Measurements from ENCODE around the gene POFUT1. TPM values are rescaled to one million over a fixed set of nuclear protein-coding genes. Genes with fewer than 3 reads are reported as not detected.

Gene POFUT1
- total and polyA plus RNA-seq, 9 of the 15 experiments (the other 6 are each of a cell fraction or from before 2014, with no cell fraction given) = 3.5 to 44.7 (median 23.5) TPM

- TF ChIP-seq KAT2B (IDR thresholded peaks at IDR 0.05; ENCODE audit: low read depth, low read length) = no peak
- TF ChIP-seq SAP30 (IDR thresholded peaks at IDR 0.05; ENCODE audit: borderline replicate concordance, insufficient read depth, low read depth, low read length, poor library complexity, severe bottlenecking) = no peak
- peak; percentile 46; the same call in 1 of the 2 replicates for TF ChIP-seq HEY1 (CRISPR knock-in tag; IDR thresholded peaks at IDR 0.05; ENCODE audit: borderline replicate concordance)
- TF ChIP-seq NFE2 (IDR thresholded peaks at IDR 0.05; ENCODE audit: low read depth) = peak; percentile 64
- no peak for TF ChIP-seq E2F4 (CRISPR knock-in tag; IDR thresholded peaks at IDR 0.05; ENCODE audit: low read depth)
- TF ChIP-seq MGA (IDR thresholded peaks at IDR 0.05) = no peak
- TF ChIP-seq TCF7L2 (IDR thresholded peaks at IDR 0.05; ENCODE audit: low read depth, low read length) = no peak
- TF ChIP-seq NBN (IDR thresholded peaks at IDR 0.05; ENCODE audit: low read depth) = peak; percentile 91; the same call in 1 of the 2 replicates
- no peak for TF ChIP-seq CHCHD3 (CRISPR knock-in tag; IDR thresholded peaks at IDR 0.05)
- peak; percentile 72; the same call in 1 of the 2 replicates for TF ChIP-seq SMAD3 (CRISPR knock-in tag; conservative IDR thresholded peaks at IDR 0.05)
- peak; percentile 91 for TF ChIP-seq ZNF766 (CRISPR knock-in tag; conservative IDR thresholded peaks at IDR 0.05)
- TF ChIP-seq LEF1 (IDR thresholded peaks at IDR 0.05) = peak; percentile 89; the same call in 1 of the 2 replicates
Measured at GRCh38 chr20:32285621-32286371, 78.1 kb downstream of the POFUT1 start (continued).

Measured in K562 (cell line).